Measurements from ENCODE around the gene SPTB.

SPTB gene

DNA sequence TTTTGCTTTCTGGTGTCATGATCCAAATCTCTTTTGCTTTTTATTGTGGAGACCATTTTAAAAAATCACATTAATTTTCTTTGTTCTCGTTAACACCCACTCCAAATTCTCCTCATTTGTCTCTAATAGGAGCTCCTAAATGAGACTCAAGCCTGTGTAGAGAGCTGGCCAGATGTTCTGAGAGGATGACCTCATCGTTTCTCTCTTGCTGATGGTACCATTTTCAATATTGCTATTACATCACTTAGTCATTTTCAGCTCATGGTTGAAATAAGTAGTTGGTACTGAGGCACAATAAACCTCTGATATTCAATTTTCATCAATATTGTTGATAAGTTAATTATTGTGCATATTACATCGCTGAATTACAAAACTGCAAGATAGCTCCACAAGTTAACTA, 31.5 kb downstream of the SPTB start:
- DNase-seq: no peak

DNA sequence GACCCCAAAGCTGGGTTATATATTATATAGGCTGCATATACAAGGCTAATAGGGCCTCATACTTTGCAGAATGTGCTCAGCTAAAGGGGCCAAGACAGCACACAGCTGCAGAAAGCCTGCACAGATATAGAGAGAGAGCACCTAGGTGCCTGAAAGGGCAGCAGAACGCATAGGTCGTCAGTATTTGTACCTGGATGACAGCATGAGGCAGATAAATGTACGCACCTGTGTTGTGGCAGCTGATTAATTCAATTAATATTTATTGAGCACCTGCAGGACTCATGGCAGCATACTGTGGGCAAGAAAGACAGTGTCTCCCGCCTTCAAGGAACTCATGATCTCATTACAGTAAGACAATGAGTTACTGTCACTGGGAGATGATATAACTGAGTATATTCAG, 33.4 kb downstream of the SPTB start:
- DNase-seq: no peak

GRCh38 chr14:64845878-64846277, 33.8 kb downstream of the SPTB start:
- DNase-seq: no peak

- no peak for DNase-seq
These were observed 34.7 kb downstream of the SPTB start for GRCh38 chr14:64844969-64845536.

DNA sequence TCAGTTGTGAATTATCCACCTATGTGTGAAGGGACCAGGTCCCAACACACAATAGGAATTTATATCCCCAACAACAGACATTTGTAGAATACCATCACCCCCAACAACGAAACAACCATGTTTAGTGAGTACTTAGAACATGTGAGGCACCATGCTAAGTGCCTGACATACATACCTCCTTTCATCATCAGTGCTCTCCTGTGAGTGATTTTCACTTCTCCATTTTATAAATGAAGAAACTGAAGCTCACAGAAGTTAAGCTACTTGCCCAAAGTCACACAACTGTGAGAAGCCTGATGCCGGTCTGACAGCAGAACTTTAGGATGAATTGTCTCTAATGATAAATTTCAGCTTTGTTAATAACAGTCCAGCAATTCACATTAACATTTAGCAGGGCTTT, 35.4 kb downstream of the SPTB start:
- DNase-seq: no peak

- no peak for DNase-seq
These were observed 36.2 kb downstream of the SPTB start for GRCh38 chr14:64843548-64843947.

DNA sequence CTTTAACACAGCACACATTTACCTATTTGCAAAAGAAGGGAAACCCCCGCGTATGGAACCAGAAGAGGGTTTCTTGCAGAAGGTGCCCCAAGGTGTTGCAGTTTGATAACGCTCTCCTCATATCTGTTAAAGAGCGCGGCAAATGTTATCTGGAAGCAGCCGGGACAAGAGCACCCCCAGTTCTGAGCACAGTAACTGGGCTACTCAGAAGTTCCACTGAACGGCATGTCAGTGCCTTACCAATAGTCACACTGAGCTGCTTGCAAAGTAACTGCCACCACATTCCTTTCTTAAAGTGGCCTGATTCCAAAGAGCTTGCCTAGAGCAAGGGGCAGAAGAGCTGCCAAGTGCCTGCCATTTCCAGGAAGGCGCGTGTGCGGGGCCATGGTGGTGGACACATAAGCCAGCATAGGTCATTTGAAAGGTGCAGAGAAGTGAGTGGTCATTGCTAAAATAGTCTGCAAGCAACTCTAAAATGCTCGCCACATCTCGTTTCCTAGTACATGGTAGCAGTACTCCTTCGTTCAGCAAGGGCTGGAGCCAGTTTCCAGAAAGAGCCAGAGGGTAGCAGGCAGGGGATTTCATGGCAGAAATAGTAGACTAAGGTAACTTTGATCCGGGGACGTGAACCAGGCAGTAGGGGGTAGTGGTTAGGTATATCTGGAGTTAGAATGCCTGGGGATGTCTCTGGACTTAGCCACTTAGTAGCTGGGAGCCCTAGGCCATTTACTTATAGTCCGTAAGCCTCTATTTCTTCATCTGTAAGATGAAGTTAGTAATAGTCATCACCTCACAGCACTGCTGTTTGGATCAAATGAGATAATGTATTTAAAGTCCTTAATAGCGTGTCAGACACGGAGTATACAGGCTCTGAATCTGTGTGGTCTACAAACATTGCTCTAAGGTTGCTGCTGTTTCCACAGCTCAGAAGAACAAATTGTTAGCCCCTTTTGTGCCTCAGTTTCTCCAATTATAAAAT, 37.6 kb downstream of the SPTB start:
- no peak for DNase-seq

GRCh38 chr14:64841121-64841651, 38.5 kb downstream of the SPTB start:
- no peak for DNase-seq

- DNase-seq: no peak
These were observed 41.1 kb downstream of the SPTB start for GRCh38 chr14:64838656-64839055.

DNA sequence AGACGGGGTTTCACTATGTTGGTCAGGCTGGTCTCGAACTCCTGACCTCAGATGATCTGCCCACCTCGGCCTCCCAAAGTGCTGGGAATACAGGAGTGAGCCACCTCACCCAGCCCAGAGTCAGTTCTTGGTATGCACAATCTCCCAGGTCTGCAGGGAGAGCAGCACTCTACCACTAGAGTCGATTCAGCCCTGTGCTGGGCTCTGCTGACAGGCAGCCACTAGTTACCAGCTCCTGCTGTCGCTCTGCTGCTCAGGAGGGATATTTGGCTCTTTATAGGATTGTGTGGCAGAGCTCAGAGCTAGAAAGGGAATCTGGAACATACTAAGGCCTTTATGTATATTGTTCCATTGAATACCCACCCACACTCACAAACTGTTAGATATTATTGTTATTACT, 44.3 kb downstream of the SPTB start:
- DNase-seq: no peak

DNA sequence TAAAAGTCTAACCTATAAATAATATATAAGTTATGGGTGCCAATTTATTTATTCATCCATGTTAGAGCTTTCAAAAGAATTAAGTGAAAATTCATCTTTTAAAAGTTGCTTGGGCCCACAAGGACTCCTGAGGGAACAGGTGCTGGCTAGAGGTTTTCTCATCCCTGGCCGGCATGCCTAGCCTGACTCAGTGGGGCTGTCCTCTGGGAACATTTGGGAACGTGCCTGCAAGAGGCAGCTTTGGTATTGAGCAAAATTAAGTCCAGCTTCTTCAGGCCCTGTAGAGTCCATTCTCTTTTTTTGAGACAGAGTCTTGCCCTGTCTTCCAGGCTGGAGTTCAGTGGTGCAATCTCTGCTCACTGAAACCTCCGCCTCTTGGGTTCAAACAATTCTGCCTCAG, 44.7 kb downstream of the SPTB start:
- no peak for DNase-seq

- DNase-seq: no peak
These were observed 48.3 kb downstream of the SPTB start for GRCh38 chr14:64831419-64831818.

DNA sequence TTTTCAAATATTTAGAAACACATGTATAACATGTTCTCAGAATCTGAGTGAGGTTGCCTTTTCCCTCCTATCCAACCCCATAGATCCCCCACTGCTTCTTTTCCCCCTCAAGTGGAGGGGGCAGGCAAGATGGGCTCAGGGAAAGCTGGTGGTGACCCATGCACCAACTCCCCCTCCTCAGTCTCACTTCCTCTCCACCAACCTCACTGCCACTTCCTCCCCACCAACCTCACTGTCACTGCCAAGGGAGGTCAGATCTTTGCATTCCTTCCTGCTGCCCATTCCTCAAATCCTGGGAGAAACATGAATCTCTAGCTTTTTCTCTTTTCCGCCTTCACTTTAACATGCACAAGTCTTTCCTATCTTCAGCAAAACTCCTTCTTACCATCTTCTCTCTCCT, 48.7 kb downstream of the SPTB start:
- no peak for DNase-seq

GRCh38 chr14:64828071-64828470, 51.6 kb downstream of the SPTB start:
- DNase-seq: no peak

GRCh38 chr14:64826845-64827244, 52.9 kb downstream of the SPTB start:
- DNase-seq: peak; percentile 22

- no peak for DNase-seq
These were observed 53.4 kb downstream of the SPTB start for GRCh38 chr14:64826333-64826732.

DNA sequence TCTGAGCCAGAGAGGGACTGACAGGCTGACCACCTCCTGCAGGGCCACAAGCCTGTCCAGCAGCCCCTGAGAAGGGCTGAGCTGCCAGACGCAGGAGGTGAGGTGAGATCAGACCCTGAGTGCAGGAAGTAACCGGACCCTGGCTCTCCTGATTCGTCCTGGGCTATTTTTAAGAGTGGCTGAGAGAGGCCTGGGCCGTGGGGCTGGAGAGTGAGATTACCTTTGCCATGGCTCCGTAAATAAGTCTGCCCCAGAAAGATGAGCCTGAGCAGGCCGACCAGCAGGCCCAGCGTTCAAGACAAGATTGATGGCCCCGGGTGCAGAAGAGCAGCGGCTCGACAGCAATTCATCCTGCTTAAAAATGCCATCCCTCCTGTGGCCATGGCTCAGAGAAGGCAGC, 54.2 kb downstream of the SPTB start:
- DNase-seq: no peak

DNA sequence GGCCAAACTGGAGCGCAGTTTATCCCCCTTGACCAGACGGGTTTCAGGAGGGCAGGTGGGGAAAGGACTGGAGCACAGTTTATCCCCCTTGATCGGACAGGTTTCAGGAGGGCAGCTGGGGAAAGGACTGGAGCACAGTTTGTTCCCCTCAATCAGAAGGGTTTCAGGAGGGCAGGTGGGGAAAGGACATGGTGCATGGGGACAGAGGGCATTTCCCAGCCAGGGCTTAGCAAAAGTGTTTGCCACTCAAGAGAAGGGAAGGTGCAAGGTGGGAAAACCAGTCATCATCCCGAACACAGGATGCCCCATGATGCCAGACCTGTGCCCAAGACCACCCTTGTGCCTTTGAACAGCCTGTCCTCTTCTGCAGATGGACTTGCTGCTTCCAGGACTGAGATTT, 54.7 kb downstream of the SPTB start:
- no peak for DNase-seq

GRCh38 chr14:64824471-64824870, 55.2 kb downstream of the SPTB start:
- no peak for DNase-seq

- no peak for DNase-seq
These were observed 56.3 kb downstream of the SPTB start for GRCh38 chr14:64823305-64823861.

GRCh38 chr14:64821651-64822050, 58.1 kb downstream of the SPTB start:
- DNase-seq: no peak

DNA sequence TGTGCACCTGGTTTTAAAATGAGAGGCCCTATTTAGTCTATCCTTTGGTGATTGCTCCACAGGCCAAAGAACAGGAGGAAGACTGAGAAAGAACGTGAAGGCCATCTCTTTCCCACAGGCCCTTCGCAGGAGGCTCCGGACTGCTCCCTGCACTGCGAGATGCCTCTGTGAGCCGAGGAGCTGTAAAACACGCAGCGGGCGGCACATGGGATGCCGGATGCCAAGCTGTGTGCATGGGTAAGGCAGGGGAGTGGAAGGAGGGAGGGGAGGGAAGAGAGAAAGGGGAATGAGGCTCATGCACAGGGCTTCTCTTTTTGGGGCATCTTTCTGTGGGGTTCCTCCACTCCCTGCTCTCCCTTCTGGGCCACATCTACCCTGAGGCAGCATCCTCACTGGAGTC, 61.6 kb downstream of the SPTB start:
- DNase-seq: no peak

DNA sequence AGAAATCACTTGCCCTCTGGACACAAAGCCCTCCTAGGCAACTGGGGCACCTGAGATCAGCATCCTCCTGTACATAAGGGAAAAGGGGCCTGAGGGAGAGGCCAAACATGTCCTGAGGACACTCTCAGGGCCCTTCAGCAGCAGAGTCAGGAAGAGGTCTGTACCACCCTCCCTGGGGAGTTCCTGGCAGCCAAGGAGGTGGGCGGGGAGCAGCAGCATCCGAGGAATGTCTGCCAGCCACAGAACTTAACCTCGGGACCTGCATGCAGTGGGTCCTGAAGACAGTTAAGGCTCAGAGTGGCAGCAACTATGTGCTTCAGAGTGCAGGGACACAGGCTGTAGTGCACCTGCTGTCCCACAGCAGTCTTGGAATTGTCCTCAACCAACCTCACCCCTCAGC, 62.1 kb downstream of the SPTB start:
- DNase-seq: no peak

DNA sequence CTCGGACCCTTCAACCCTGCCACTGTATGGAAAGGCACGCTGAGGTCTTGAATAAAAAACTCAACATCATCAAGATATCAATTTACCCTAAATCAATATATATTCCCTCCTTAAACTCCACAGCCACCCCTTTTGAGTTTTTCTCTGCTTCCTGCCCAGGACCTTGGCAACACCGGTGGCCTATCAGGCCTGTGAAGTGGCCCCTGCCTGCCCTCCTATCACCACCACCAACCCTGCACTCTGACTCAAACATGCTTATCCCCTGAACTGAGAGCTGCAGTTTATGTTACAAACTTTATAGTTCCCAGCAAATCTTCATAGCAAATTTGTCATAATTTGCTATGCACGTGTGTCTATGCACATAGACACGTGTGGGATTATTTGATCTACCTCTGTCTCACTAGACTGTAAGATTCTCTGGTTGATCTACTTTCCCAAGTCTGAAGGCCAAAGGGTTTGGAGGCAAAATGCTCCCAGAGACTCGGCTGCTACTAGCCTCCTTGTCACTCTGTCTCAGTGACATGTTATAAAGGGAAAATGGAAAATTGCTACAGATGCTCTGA, 63.4 kb downstream of the SPTB start:
- DNase-seq: no peak
